Measurements from ENCODE around the gene MFGE8.

MFGE8 gene

GRCh38 chr15:88849376-88850072, 63.7 kb downstream of the MFGE8 start:
- DNase-seq (ENCODE audit: extremely low read depth, low read depth) = no peak
- TF ChIP-seq CTCF (IDR thresholded peaks at IDR 0.05; ENCODE audit: low read depth, low read length, missing control alignments) = no peak
- H3K4me3 ChIP-seq (replicated peaks; ENCODE audit: low read depth, low read length) = no peak overlapping the region

All from HFF-Myc (cell line).